Tibial nerve (tissue), 4 donors: ENCODE results near the gene LRIG2. TPM values are rescaled to one million over a fixed set of nuclear protein-coding genes. Genes with fewer than 3 reads are reported as not detected.
"Not testable (repeated sequence)": the region's sequence is repeated elsewhere in the genome, so short reads cannot be mapped to it uniquely, and the experiment has no call there.

Experiments used
- DNase-seq, 2 donors: peaks; one replicate each; pipeline ENCODE4 v3.0.0-alpha.2; 2019; ENCODE audit warnings: low spot score in 2 of 2
- H3K27ac ChIP-seq, 4 donors: fragments of 200-600 bp; sonication (generic) in 3 of 4; one replicate each; pipeline ENCODE4 v1.5.1; 2017 to 2019; ENCODE audit warnings: mild to moderate bottlenecking in 1 of 4
- H3K27me3 ChIP-seq, 2 donors: fragments of 200-600 bp; sonication (generic) in 1 of 2; one replicate each; pipeline versions ENCODE4 v1.5.1 to v1.6.0; 2017 to 2019
- H3K36me3 ChIP-seq, 3 donors: fragments of 200-600 bp; sonication (generic); one replicate each; pipeline ENCODE4 v1.5.1; 2018 to 2019
- H3K4me1 ChIP-seq, 4 donors: fragments of 200-600 bp; sonication (generic) in 3 of 4; one replicate each; pipeline ENCODE4 v1.5.1; 2017 to 2019
- H3K4me3 ChIP-seq, 4 donors: fragments of 200-600 bp; sonication (generic) in 3 of 4; one replicate each; pipeline ENCODE4 v1.5.1; 2017 to 2019; ENCODE audit warnings: mild to moderate bottlenecking in 1 of 4, moderate library complexity in 1 of 4
- H3K9me3 ChIP-seq, 4 donors: fragments of 200-600 bp; sonication (generic) in 3 of 4; one replicate each; pipeline ENCODE4 v1.5.1; 2017 to 2019
- EP300 ChIP-seq, 2 donors: sonication (generic); formaldehyde crosslinking; IDR thresholded peaks; one replicate each; pipeline ENCODE4 v1.6.1; 2017; ENCODE audit warnings: antibody characterized with exemption in 2 of 2, mild to moderate bottlenecking in 1 of 2
- POLR2A ChIP-seq, 2 donors: fragments of 450-650 bp; IDR thresholded peaks; one replicate each; pipeline ENCODE4 v1.6.1; 2017; ENCODE audit warnings: antibody characterized with exemption in 2 of 2, mild to moderate bottlenecking in 2 of 2, moderate library complexity in 2 of 2
- WGBS, 2 donors: methylation state at CpG; one replicate each; pipeline ENCODE4 v1.1.5; 2018; 5-methylcytosine and 5-hydroxymethylcytosine counted together
- total RNA-seq, 4 donors: library from RNA; depleted of rRNA; stranded (reverse); fragments of >200 nt; gene quantifications; one replicate each; pipeline ENCODE4 v1.1.0, GENCODE V29; 2016
- TF ChIP-seq, protein P1 (sequence below), 5 experiments: fragments of 200-600 bp in 3 of 5; fragments of 450-650 bp in 2 of 5; sonication (generic) in 3 of 5; IDR thresholded peaks; one replicate each; pipeline ENCODE4 v1.5.1; 2016 to 2019; ENCODE audit warnings: antibody characterized with exemption in 5 of 5, mild to moderate bottlenecking in 3 of 5, moderate library complexity in 2 of 5

LRIG2 gene
- total RNA-seq, 4 donors from 2014 or later = 22.2 to 75.9 (median 25.3) TPM

DNA sequence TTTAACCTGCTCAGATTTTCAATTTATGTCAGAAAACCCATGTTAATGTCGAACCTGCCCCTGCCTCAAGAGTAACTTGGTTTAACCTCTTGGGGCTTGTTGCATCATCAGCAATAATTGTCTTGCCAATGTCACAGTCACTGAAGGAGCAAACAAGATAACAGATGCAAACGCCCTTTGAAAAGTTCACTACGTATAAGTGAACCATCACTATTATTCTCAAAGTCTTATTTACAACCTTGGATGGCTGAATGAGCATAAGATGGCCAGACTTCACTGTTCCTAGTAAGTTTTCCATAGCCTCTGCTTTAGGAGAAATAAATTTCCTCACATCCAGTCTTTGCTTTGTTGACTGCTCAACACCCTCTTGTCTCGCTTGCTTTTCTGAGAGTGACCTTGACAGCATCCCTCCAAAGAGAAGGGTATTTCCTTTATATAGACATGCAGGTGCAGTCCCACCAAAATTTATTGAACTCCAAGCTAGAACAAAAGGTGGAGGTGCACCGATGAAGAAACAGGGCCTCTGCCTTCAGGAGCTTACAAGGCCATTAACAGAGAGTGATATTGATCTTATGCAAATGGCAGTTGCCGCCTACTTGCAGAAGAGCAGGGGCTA, 749 bp upstream of the LRIG2 start:
- no peak for DNase-seq
- no peaks in the 10 kb centered on the region for H3K9me3 ChIP-seq
- TF ChIP-seq POLR2A (IDR thresholded peaks at IDR 0.05) (no peak), EP300 (IDR thresholded peaks at IDR 0.05) (no peak)
- TF ChIP-seq, protein P1, sequence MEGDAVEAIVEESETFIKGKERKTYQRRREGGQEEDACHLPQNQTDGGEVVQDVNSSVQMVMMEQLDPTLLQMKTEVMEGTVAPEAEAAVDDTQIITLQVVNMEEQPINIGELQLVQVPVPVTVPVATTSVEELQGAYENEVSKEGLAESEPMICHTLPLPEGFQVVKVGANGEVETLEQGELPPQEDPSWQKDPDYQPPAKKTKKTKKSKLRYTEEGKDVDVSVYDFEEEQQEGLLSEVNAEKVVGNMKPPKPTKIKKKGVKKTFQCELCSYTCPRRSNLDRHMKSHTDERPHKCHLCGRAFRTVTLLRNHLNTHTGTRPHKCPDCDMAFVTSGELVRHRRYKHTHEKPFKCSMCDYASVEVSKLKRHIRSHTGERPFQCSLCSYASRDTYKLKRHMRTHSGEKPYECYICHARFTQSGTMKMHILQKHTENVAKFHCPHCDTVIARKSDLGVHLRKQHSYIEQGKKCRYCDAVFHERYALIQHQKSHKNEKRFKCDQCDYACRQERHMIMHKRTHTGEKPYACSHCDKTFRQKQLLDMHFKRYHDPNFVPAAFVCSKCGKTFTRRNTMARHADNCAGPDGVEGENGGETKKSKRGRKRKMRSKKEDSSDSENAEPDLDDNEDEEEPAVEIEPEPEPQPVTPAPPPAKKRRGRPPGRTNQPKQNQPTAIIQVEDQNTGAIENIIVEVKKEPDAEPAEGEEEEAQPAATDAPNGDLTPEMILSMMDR (IDR thresholded peaks at IDR 0.05) = no peak
- H3K27me3 ChIP-seq = no peaks in the 10 kb centered on the region
- peak overlapping the region; percentile 68 to 96 (median 92) for H3K27ac ChIP-seq
- 51 to 57% methylated on average over 6 of the region's 6 CpGs for WGBS, 2 donors
- no peaks in the 10 kb centered on the region for H3K36me3 ChIP-seq
- H3K4me1 ChIP-seq = peaks cover 0 to 40% (median 7%) of the 10 kb centered on the region in 4 donors
- peak overlapping the region; percentile 61 to 90 (median 78) for H3K4me3 ChIP-seq

DNA sequence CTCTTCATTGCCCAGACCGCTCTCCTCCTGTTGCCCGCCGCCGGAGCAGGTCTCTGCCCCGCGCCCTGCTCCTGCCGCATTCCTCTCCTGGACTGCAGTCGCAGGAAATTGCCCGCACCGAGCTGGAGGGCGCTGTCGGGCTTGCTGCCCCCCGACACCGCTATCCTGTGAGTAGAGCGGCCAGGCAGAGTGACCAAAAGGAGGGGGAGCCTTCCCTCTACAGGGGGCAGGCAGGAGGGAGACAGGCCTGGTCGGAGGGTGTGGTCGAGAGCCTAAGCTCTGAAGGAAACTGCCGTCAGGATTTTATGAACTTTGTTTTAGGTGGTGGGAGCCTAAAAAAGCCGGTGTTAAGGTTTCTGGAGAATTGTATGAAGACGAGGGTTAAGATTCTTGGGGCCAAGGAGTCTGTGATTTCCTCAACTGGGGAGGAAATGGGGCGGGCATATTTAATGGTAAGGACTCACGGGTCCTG, 517 bp downstream of the LRIG2 start:
- Histone ChIP-seq H3K9me3 (no peaks in the 10 kb centered on the region), H3K4me1 (peaks cover 0 to 40% (median 7%) of the 10 kb centered on the region in 4 donors), H3K27me3 (no peaks in the 10 kb centered on the region), H3K27ac (peak overlapping the region; percentile 68 to 96 (median 92)), H3K36me3 (peaks cover 0 to 7% (median 0%) of the 10 kb centered on the region in 3 donors), H3K4me3 (peak overlapping the region; percentile 61 to 90 (median 78))
- DNase-seq = peak in 1 of 2 donors; percentile 23
- TF ChIP-seq, protein P1 (IDR thresholded peaks at IDR 0.05) = peak in 2 of 5 experiments; percentile 24 to 37
- TF ChIP-seq EP300 (IDR thresholded peaks at IDR 0.05) = no peak
- WGBS, 2 donors = 0 to 1% methylated on average over 21 to 22 of the region's 22 CpGs

DNA sequence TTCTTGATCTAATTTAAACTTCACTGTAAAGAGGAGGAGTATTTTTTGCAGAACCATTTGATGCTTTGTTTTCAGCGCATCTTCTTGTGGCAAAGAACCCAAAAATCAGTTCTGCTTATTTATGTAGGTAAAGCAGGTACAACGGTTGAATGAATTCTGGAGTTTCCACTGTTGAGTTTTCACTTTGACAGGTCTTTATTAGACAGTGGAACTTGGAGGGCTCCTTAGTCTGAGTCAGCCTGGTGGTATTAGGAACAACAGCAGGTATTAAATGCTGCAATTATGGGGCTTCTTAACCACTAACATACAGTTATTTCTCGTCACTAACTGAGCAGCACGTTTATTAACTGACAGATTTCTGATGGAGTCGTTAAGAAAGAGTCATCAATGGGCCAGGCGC, 1.2 kb downstream of the LRIG2 start:
- WGBS, 2 donors = 57 to 67% methylated on average over 6 of the region's 6 CpGs
- H3K36me3 ChIP-seq = peaks cover 0 to 15% (median 0%) of the 10 kb centered on the region in 3 donors
- no peak for DNase-seq
- peaks cover 0 to 40% (median 7%) of the 10 kb centered on the region in 4 donors for H3K4me1 ChIP-seq
- no peaks in the 10 kb centered on the region for H3K27me3 ChIP-seq
- H3K27ac ChIP-seq = peak overlapping the region in 2 of 4 donors; percentile 94 to 96
- no peak for TF ChIP-seq EP300 (IDR thresholded peaks at IDR 0.05)
- TF ChIP-seq, protein P1 (IDR thresholded peaks at IDR 0.05) = no peak
- TF ChIP-seq POLR2A (IDR thresholded peaks at IDR 0.05) = no peak
- no peaks in the 10 kb centered on the region for H3K9me3 ChIP-seq
- peak overlapping the region in 3 of 4 donors; percentile 75 to 90 (median 80) for H3K4me3 ChIP-seq

DNA sequence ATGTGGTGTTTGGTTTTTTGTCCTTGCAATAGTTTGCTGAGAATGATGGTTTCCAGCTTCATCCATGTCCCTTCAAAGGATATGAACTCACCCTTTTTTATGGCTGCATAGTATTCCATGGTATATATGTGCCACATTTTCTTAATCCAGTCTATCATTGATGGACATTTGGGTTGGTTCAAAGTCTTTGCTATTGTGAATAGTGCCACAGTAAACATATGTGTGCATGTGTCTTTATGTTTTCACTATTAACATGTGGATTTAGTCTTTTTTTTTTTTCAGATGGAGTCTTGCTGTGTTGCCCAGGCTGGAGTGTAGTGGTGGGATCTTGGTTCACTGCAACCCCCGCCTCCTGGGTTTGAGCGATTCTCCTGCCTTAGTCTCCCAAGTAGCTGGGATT, 5.0 kb downstream of the LRIG2 start:
- H3K27ac ChIP-seq, H3K4me3 ChIP-seq, H3K9me3 ChIP-seq, DNase-seq, H3K27me3 ChIP-seq: not testable (repeated sequence)
- Histone ChIP-seq H3K4me1 (peaks cover 0 to 30% (median 7%) of the 10 kb centered on the region in 4 donors), H3K36me3 (peaks cover 0 to 26% (median 0%) of the 10 kb centered on the region in 3 donors)
- 96 to 100% methylated on average over 2 of the region's 2 CpGs for WGBS, 2 donors

DNA sequence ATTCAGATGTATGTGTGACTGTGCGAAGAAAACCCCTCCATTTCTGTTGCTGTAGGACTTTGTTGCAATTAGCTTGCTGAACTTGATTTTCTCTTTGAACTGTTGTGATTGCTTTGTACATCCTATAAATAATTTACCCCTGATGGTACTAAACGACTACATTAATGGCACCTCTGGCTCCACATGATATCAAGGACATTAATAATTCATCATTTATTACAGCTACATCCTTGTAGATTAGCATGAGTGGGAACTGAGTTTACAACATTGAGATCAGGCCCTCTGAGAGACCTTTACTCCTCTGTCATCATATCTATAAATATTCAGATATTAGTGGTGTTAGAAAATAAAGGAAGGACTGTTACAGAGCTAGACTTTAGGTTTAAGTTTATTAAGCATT, 13.5 kb downstream of the LRIG2 start:
- WGBS, 2 donors = 45 to 59% methylated on average over 2 of the region's 2 CpGs

More for the DNA sequence above, 13.5 kb downstream of the LRIG2 start:
- TF ChIP-seq, protein P1 (IDR thresholded peaks at IDR 0.05) = no peak
- no peak for TF ChIP-seq POLR2A (IDR thresholded peaks at IDR 0.05)
- TF ChIP-seq EP300 (IDR thresholded peaks at IDR 0.05) = no peak
- Histone ChIP-seq H3K9me3 (no peaks in the 10 kb centered on the region), H3K27ac (peak overlapping the region in 2 of 4 donors; percentile 22 to 30), H3K4me3 (no peak overlapping the region), H3K36me3 (peaks cover 0 to 8% (median 2%) of the 10 kb centered on the region in 3 donors), H3K27me3 (no peaks in the 10 kb centered on the region), H3K4me1 (peaks cover 0 to 43% (median 4%) of the 10 kb centered on the region in 4 donors)
- DNase-seq = no peak
